ENCODE measurements around the gene ARHGAP45. TPM values are rescaled to one million over a fixed set of nuclear protein-coding genes. Genes with fewer than 3 reads are reported as not detected.

Gene ARHGAP45
- total and polyA plus RNA-seq, 9 of the 15 experiments (the other 6 are each of a cell fraction or from before 2014, with no cell fraction given) = 0.08 to 22.1 (median 4.2) TPM

GRCh38 chr19:1018393-1018792 lies 48.6 kb upstream of the ARHGAP45 start (continued):
- TF ChIP-seq E4F1 (CRISPR knock-in tag; IDR thresholded peaks at IDR 0.05; ENCODE audit: borderline replicate concordance) (no peak), ZNF347 (CRISPR knock-in tag; IDR thresholded peaks at IDR 0.05; ENCODE audit: low read depth) (no peak), ARID1B (IDR thresholded peaks at IDR 0.05) (peak; percentile 78), ESRRB (CRISPR knock-in tag; IDR thresholded peaks at IDR 0.05; ENCODE audit: borderline replicate concordance) (no peak), TOE1 (IDR thresholded peaks at IDR 0.05; ENCODE audit: borderline replicate concordance) (no peak), TOE1 (CRISPR knock-in tag; IDR thresholded peaks at IDR 0.05; ENCODE audit: borderline replicate concordance, low read depth) (no peak), ZNF445 (CRISPR knock-in tag; IDR thresholded peaks at IDR 0.05; ENCODE audit: low read depth) (no peak), ZNF785 (CRISPR knock-in tag; IDR thresholded peaks at IDR 0.05) (no peak), AFF1 (IDR thresholded peaks at IDR 0.05; ENCODE audit: low read depth in 1 of 2, partially characterized antibody in 2 of 2) (no peak), CLOCK (CRISPR knock-in tag; IDR thresholded peaks at IDR 0.05; ENCODE audit: borderline replicate concordance) (no peak)
